ENCODE data around the gene ARNT2.

The ARNT2 gene

DNA sequence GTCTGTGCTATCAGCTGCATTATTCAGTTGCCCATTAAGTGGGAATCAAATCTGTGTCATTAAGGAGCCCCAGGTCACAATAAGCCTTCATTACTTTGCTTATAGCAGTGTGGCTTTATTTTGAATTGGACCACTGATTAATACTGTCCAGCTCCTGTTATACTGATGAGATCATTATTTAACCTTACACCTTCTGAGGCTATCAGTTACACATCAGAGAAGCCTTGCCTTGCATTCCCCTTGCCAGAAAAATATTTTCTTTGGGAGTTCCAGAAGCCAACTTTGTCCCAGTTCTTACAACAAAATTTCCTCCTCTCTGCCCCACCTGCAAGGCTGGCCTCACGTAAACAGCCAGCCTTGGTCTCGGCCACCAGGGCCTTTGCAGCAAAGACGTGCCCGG lies 29.7 kb upstream of the ARNT2 start:
- no peak overlapping the region for H3K9ac ChIP-seq (ENCODE audit: low read length)
- peaks cover 2 to 48% of the 10 kb centered on the region in 2 experiments for H3K27me3 ChIP-seq (ENCODE audit: control insufficient read depth in 1 of 2, insufficient read depth in 1 of 2, low read length in 2 of 2)
- no peak overlapping the region for H3K4me2 ChIP-seq (ENCODE audit: low read length, poor library complexity, severe bottlenecking)
- H3K4ac ChIP-seq (ENCODE audit: low read depth in 1 of 2, low read length in 2 of 2): no peak overlapping the region
- H3K18ac ChIP-seq (ENCODE audit: low read depth in 1 of 2, low read length in 2 of 2): no peak overlapping the region
- H4K91ac ChIP-seq (ENCODE audit: low read length): no peak overlapping the region
- H3K27ac ChIP-seq (ENCODE audit: low read length, poor library complexity, severe bottlenecking): no peak overlapping the region
- no peaks in the 10 kb centered on the region for H3K4me1 ChIP-seq (ENCODE audit: control insufficient read depth, insufficient read depth, low read depth, low read length)
- no peak overlapping the region for H2AK5ac ChIP-seq (ENCODE audit: low read length, severe bottlenecking)
- no peak overlapping the region for H2BK120ac ChIP-seq (ENCODE audit: low read depth, low read length)
- H3K79me1 ChIP-seq (replicated peaks; ENCODE audit: low read length, poor library complexity, severe bottlenecking): no peaks in the 10 kb centered on the region
- H3K4me3 ChIP-seq (ENCODE audit: insufficient read depth in 1 of 2, low read depth in 1 of 2, low read length in 2 of 2): no peak overlapping the region
- H2BK12ac ChIP-seq (ENCODE audit: low read length in 2 of 2): no peak overlapping the region
- 88% methylated on average over 4 of the region's 4 CpGs for WGBS
- H2BK5ac ChIP-seq (ENCODE audit: low read depth, low read length, poor library complexity, severe bottlenecking): no peak overlapping the region
- peaks cover 4% of the 10 kb centered on the region for H3K9me3 ChIP-seq (ENCODE audit: control insufficient read depth, low read length)
- no peak overlapping the region for H4K8ac ChIP-seq (ENCODE audit: low read length)
- no peak overlapping the region for H3K14ac ChIP-seq (ENCODE audit: low read length in 2 of 2)
- no peak overlapping the region for H2BK15ac ChIP-seq (ENCODE audit: low read depth, poor library complexity, severe bottlenecking)
- H2AFZ ChIP-seq (ENCODE audit: low read depth, low read length): no peak overlapping the region
- no peaks in the 10 kb centered on the region for H3K36me3 ChIP-seq (ENCODE audit: control insufficient read depth in 1 of 2, insufficient read depth in 2 of 2, low read depth in 1 of 2, low read length in 2 of 2)
- no peak for DNase-seq
- H3K23ac ChIP-seq (ENCODE audit: low read length in 2 of 2): no peak overlapping the region

DNA sequence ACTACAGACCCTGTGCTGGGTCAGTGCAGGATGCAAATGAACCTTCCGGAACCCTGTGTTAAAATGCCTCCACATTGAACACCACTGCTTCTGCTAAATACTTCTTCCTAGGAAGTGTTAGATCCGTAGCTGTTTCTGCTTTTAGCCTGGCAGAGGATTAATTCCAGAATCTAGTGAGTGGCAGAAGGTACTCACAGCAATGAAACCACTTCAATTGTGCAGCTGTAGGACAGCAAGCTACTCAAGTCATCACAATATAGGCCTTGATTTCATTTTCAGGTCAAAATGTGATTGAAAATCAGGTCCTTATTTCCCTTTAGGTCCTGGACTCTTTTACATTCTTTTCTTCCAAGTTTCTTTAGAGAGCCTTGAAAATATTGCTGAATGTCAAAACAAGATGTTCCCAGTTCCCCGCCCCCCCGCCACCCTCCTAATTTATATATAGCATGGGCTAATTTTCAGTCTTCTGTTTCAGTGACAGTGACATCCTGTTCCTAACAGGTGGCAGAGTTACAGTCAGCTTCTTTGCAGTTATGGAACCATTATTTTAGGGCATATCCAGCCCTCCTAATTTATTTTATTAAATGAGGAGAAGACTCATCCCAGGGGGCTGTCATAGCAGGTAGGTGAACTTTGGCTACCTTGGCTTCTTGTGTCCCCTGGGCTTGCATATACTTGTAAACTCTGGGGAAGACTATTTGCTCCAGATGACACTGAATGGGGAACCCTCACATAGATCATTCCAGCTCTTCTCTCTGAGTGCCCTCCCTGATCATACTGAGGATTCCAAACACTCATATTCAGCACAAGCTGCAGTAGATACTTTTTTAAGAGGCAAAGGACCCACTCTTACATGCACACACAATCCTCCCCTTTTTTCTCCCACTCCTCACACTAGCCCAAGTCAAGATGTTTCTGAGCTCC lies 28.0 kb upstream of the ARNT2 start:
- Histone ChIP-seq H3K4me2 (ENCODE audit: low read length, poor library complexity, severe bottlenecking) (no peak overlapping the region), H3K4me3 (ENCODE audit: insufficient read depth in 1 of 2, low read depth in 1 of 2, low read length in 2 of 2) (no peak overlapping the region), H2BK5ac (ENCODE audit: low read depth, low read length, poor library complexity, severe bottlenecking) (no peak overlapping the region), H3K9me3 (ENCODE audit: control insufficient read depth, low read length) (no peaks in the 10 kb centered on the region), H4K91ac (ENCODE audit: low read length) (no peak overlapping the region), H3K23ac (ENCODE audit: low read length in 2 of 2) (no peak overlapping the region), H3K27me3 (ENCODE audit: control insufficient read depth in 1 of 2, insufficient read depth in 1 of 2, low read length in 2 of 2) (peaks cover 5 to 65% of the 10 kb centered on the region in 2 experiments), H2BK12ac (ENCODE audit: low read length in 2 of 2) (no peak overlapping the region), H3K4me1 (ENCODE audit: control insufficient read depth, insufficient read depth, low read depth, low read length) (no peaks in the 10 kb centered on the region), H3K14ac (ENCODE audit: low read length in 2 of 2) (no peak overlapping the region), H3K18ac (ENCODE audit: low read depth in 1 of 2, low read length in 2 of 2) (no peak overlapping the region), H2BK120ac (ENCODE audit: low read depth, low read length) (no peak overlapping the region), H3K36me3 (ENCODE audit: control insufficient read depth in 1 of 2, insufficient read depth in 2 of 2, low read depth in 1 of 2, low read length in 2 of 2) (no peaks in the 10 kb centered on the region), H3K4ac (ENCODE audit: low read depth in 1 of 2, low read length in 2 of 2) (no peak overlapping the region), H3K27ac (ENCODE audit: low read length, poor library complexity, severe bottlenecking) (no peak overlapping the region), H2AFZ (ENCODE audit: low read depth, low read length) (no peak overlapping the region), H4K8ac (ENCODE audit: low read length) (no peak overlapping the region), H2AK5ac (ENCODE audit: low read length, severe bottlenecking) (no peak overlapping the region), H2BK15ac (ENCODE audit: low read depth, poor library complexity, severe bottlenecking) (no peak overlapping the region), H3K79me1 (replicated peaks; ENCODE audit: low read length, poor library complexity, severe bottlenecking) (no peaks in the 10 kb centered on the region), H3K9ac (ENCODE audit: low read length) (no peak overlapping the region)
- no peak for DNase-seq
- WGBS: 14% methylated on average over 1 of the region's 4 CpGs

DNA sequence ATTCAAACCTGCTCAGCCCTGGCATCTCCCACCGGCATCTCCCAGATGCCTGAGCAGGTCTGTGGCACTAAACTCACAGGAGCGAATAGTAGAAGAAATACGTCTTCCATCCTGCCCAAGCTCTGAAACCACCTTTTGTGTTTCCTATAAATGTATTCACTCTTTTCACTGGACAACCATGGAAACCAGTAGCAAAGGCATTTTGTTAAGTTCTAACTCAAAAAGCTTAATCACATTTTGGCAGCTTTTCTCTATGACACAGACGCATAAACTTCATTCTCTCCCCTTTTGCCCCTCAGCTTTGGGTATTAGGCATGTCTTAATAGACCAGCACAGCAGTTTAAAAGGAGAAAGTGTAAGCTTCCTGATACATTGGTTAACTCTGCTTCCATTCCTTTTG lies 24.5 kb upstream of the ARNT2 start:
- Histone ChIP-seq H3K9me3 (ENCODE audit: control insufficient read depth, low read length) (no peaks in the 10 kb centered on the region), H4K91ac (ENCODE audit: low read length) (no peak overlapping the region), H2BK120ac (ENCODE audit: low read depth, low read length) (no peak overlapping the region), H2BK5ac (ENCODE audit: low read depth, low read length, poor library complexity, severe bottlenecking) (no peak overlapping the region), H4K8ac (ENCODE audit: low read length) (no peak overlapping the region), H3K36me3 (ENCODE audit: control insufficient read depth in 1 of 2, insufficient read depth in 2 of 2, low read depth in 1 of 2, low read length in 2 of 2) (no peaks in the 10 kb centered on the region), H3K9ac (ENCODE audit: low read length) (no peak overlapping the region), H2AFZ (ENCODE audit: low read depth, low read length) (no peak overlapping the region), H3K27me3 (ENCODE audit: control insufficient read depth in 1 of 2, insufficient read depth in 1 of 2, low read length in 2 of 2) (peaks cover 5 to 61% of the 10 kb centered on the region in 2 experiments), H3K4me1 (ENCODE audit: control insufficient read depth, insufficient read depth, low read depth, low read length) (no peaks in the 10 kb centered on the region), H3K18ac (ENCODE audit: low read depth in 1 of 2, low read length in 2 of 2) (no peak overlapping the region), H3K23ac (ENCODE audit: low read length in 2 of 2) (no peak overlapping the region), H3K4me2 (ENCODE audit: low read length, poor library complexity, severe bottlenecking) (no peak overlapping the region), H3K79me1 (replicated peaks; ENCODE audit: low read length, poor library complexity, severe bottlenecking) (no peaks in the 10 kb centered on the region), H3K4ac (ENCODE audit: low read depth in 1 of 2, low read length in 2 of 2) (no peak overlapping the region), H2AK5ac (ENCODE audit: low read length, severe bottlenecking) (no peak overlapping the region), H2BK12ac (ENCODE audit: low read length in 2 of 2) (no peak overlapping the region), H3K14ac (ENCODE audit: low read length in 2 of 2) (no peak overlapping the region), H3K4me3 (ENCODE audit: insufficient read depth in 1 of 2, low read depth in 1 of 2, low read length in 2 of 2) (no peak overlapping the region), H3K27ac (ENCODE audit: low read length, poor library complexity, severe bottlenecking) (no peak overlapping the region), H2BK15ac (ENCODE audit: low read depth, poor library complexity, severe bottlenecking) (no peak overlapping the region)
- DNase-seq: no peak
- 95% methylated on average over 3 of the region's 4 CpGs for WGBS

DNA sequence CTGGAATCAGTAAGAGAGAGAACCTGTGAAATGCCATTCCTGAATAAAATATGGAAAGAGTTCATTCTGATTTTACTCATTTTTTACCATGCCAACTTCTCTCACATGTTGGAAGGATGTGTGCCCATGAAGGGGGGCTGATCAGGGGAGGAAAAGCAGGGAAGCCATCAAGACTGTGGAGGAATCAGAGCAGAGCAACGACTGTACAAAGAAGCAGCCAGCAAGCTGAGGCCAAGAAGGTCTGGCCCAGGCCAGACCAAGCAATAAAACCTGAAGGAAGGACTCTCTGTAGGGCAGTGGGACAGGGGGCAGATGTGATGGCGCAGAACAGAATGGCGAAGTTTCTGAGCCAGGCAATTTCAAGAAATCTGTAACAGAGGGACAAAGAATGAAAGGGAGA lies 24.0 kb upstream of the ARNT2 start:
- Histone ChIP-seq H2BK15ac (ENCODE audit: low read depth, poor library complexity, severe bottlenecking) (no peak overlapping the region), H2BK5ac (ENCODE audit: low read depth, low read length, poor library complexity, severe bottlenecking) (no peak overlapping the region), H3K4me1 (ENCODE audit: control insufficient read depth, insufficient read depth, low read depth, low read length) (no peaks in the 10 kb centered on the region), H2BK120ac (ENCODE audit: low read depth, low read length) (no peak overlapping the region), H3K27ac (ENCODE audit: low read length, poor library complexity, severe bottlenecking) (no peak overlapping the region), H3K27me3 (ENCODE audit: control insufficient read depth in 1 of 2, insufficient read depth in 1 of 2, low read length in 2 of 2) (peaks cover 5 to 64% of the 10 kb centered on the region in 2 experiments), H4K8ac (ENCODE audit: low read length) (no peak overlapping the region), H3K36me3 (ENCODE audit: control insufficient read depth in 1 of 2, insufficient read depth in 2 of 2, low read depth in 1 of 2, low read length in 2 of 2) (no peaks in the 10 kb centered on the region), H3K23ac (ENCODE audit: low read length in 2 of 2) (no peak overlapping the region), H4K91ac (ENCODE audit: low read length) (no peak overlapping the region), H3K18ac (ENCODE audit: low read depth in 1 of 2, low read length in 2 of 2) (no peak overlapping the region), H3K4me3 (ENCODE audit: insufficient read depth in 1 of 2, low read depth in 1 of 2, low read length in 2 of 2) (no peak overlapping the region), H3K4me2 (ENCODE audit: low read length, poor library complexity, severe bottlenecking) (no peak overlapping the region), H3K14ac (ENCODE audit: low read length in 2 of 2) (no peak overlapping the region), H3K9ac (ENCODE audit: low read length) (no peak overlapping the region), H3K9me3 (ENCODE audit: control insufficient read depth, low read length) (no peaks in the 10 kb centered on the region), H2AK5ac (ENCODE audit: low read length, severe bottlenecking) (no peak overlapping the region), H3K79me1 (replicated peaks; ENCODE audit: low read length, poor library complexity, severe bottlenecking) (no peaks in the 10 kb centered on the region), H2BK12ac (ENCODE audit: low read length in 2 of 2) (no peak overlapping the region), H2AFZ (ENCODE audit: low read depth, low read length) (no peak overlapping the region), H3K4ac (ENCODE audit: low read depth in 1 of 2, low read length in 2 of 2) (no peak overlapping the region)
- WGBS: 74% methylated on average over 3 of the region's 3 CpGs
- DNase-seq: no peak

All from mesenchymal stem cell (in vitro differentiated cells and primary cell).